Glutamatergic neuron (in vitro differentiated cells): ENCODE measurements around the gene ITGB6. TPM values are rescaled to one million over a fixed set of nuclear protein-coding genes. Genes with fewer than 3 reads are reported as not detected.

Experiments used
- DNase-seq: peaks from one replicate; pipeline ENCODE4 v3.0.0; 2022
- H3K27ac Mint-ChIP-seq: one replicate; pipeline ENCODE4 v1.8.0; 2020; ENCODE audit warnings: mild to moderate bottlenecking, mixed read lengths, inconsistent platforms; ENCODE audit not compliant: unreplicated experiment
- H3K27me3 Mint-ChIP-seq: one replicate; pipeline ENCODE4 v1.8.0; 2020; ENCODE audit warnings: mild to moderate bottlenecking, moderate library complexity, mixed read lengths, inconsistent platforms; ENCODE audit not compliant: unreplicated experiment
- H3K36me3 Mint-ChIP-seq: one replicate; pipeline ENCODE4 v1.8.0; 2020; ENCODE audit warnings: mild to moderate bottlenecking, mixed read lengths, inconsistent platforms; ENCODE audit not compliant: unreplicated experiment
- H3K4me1 Mint-ChIP-seq: one replicate; pipeline ENCODE4 v1.8.0; 2020; ENCODE audit warnings: mild to moderate bottlenecking, low read depth, mixed read lengths, inconsistent platforms; ENCODE audit not compliant: unreplicated experiment
- H3K4me3 Mint-ChIP-seq: one replicate; pipeline ENCODE4 v1.8.0; 2020; ENCODE audit warnings: mild to moderate bottlenecking, mixed read lengths, inconsistent platforms; ENCODE audit not compliant: unreplicated experiment
- H3K9me3 Mint-ChIP-seq: one replicate; pipeline ENCODE4 v1.8.0; 2020; ENCODE audit warnings: mild to moderate bottlenecking, moderate library complexity, mixed read lengths, inconsistent platforms; ENCODE audit not compliant: unreplicated experiment
- CTCF ChIP-seq: fragments of 200-600 bp; sonication (generic); IDR thresholded peaks from one replicate; pipeline ENCODE4 v1.5.0; 2021; ENCODE audit not compliant: partially characterized antibody, unreplicated experiment
- total RNA-seq: library from RNA; stranded (reverse); fragmentation: NEBNext Ultra II Directional; extraction: Animal tissue kit (Norgen Biotek cat#: 25700); gene quantifications from one replicate; pipeline ENCODE4 v1.2.1, GENCODE V29; 2021; ENCODE audit not compliant: unreplicated experiment

The ITGB6 gene
- total RNA-seq, 1 donor from 2014 or later, result not detected

DNA sequence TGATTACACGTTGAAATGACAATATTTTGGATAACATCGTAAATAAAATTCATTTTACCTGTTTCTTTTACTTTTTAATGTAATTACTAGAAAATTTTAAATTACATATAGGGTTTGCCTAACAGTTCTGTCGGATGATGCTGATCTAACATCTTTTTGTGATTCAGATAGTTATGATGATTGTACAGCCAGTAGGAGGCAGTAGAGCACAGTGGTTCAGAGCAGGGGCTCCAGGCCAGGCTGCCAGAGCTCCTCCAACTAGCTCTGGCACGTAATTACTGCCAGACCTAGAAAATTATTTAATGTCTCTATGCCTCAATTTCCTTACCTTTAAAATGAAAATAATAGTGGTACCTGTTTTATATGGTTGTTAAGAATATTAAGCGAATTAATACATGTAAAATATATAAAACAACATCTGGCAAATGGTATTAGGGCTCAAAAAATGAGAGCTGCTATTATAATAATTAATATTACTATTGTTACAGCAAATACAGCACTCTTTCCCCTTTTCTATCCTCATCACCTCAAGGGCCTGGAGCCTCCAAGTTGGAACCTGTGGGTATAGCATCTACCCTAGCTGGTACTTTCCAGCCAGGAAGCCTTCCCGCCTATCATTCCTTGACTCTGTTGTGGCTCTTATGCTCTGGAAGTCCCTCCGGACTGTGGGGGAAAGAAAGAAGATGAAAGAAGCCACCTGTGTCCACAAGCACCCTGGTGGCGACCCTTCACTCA is 90.0 kb downstream of the ITGB6 start:
- Mint-ChIP-seq H3K27ac (no peak overlapping the region), H3K4me1 (peaks cover 2% of the 10 kb centered on the region), H3K27me3 (no peaks in the 10 kb centered on the region), H3K36me3 (peaks cover 5% of the 10 kb centered on the region), H3K9me3 (no peaks in the 10 kb centered on the region), H3K4me3 (no peak overlapping the region)
- DNase-seq, result peak; percentile 70
- TF ChIP-seq CTCF, result peak; percentile 79

GRCh38 chr2:160109243-160109642 is 90.8 kb downstream of the ITGB6 start:
- Mint-ChIP-seq H3K27ac (no peak overlapping the region), H3K4me1 (peaks cover 2% of the 10 kb centered on the region), H3K36me3 (peaks cover 3% of the 10 kb centered on the region), H3K27me3 (no peaks in the 10 kb centered on the region), H3K4me3 (no peak overlapping the region), H3K9me3 (no peaks in the 10 kb centered on the region)
- TF ChIP-seq CTCF, result no peak
- no peak for DNase-seq

DNA sequence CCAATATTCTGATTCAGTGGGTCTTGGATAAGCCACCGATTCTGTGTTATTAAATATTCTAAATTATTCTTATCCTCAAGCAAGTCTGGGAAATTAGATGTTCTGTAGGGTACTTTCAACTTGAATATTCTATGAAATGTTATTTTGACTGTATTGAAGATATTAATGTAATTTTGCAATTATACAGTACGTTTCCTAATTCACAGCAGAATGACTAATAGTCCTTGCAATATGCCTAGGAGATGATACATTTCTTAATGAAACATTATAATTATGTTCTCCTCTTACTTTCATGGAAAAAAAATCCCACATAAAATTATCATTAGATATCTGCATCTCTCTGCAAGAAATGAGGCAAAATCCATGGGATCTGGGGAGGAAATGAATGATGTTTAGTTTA is 91.4 kb downstream of the ITGB6 start:
- Mint-ChIP-seq H3K4me3 (no peak overlapping the region), H3K27ac (no peak overlapping the region), H3K4me1 (peaks cover 2% of the 10 kb centered on the region), H3K27me3 (no peaks in the 10 kb centered on the region), H3K9me3 (no peaks in the 10 kb centered on the region), H3K36me3 (no peaks in the 10 kb centered on the region)
- TF ChIP-seq CTCF, result no peak
- DNase-seq, result no peak

DNA sequence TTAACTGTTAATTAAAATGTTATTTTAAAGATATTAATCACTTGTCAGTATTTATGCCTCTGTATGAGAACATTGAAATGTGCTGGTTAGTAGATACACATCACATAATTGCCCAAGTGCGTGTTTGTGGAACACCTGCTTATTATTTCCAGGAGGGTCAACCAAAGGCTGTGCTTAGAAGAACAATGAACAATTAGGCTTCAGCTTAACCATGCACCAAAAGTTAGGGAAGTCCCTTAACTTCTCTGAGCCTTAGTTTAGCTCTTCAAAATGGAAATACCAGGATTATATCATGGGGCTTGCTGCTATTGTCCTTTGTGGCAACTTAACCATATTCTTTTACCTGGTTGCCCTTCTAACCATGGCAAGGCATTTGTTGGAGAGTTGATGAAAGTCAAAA is 94.7 kb downstream of the ITGB6 start:
- TF ChIP-seq CTCF, result no peak
- no peak for DNase-seq
- no peaks in the 10 kb centered on the region for H3K36me3 Mint-ChIP-seq
- no peak overlapping the region for H3K27ac Mint-ChIP-seq
- H3K27me3 Mint-ChIP-seq, result no peaks in the 10 kb centered on the region
- no peaks in the 10 kb centered on the region for H3K9me3 Mint-ChIP-seq
- no peaks in the 10 kb centered on the region for H3K4me1 Mint-ChIP-seq
- H3K4me3 Mint-ChIP-seq, result no peak overlapping the region

DNA sequence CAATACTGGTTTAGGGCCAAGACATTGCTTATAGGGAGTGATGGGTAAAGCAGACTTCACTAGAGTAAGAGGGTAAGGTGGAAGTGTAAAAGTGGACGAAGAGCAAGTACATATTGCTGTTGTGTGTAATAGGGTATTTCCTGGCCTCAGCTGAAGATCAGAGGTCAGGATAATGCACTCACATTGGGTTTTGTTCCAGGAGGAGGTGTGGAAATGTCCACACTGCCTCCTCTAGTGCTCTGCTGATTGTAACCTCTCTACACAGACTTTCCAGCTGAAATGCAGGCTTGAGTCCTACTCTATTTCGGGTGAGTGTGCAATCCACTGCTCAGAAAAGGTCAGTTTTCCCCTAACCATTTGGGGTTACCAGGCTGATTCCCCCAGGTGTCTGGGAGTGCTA is 96.0 kb downstream of the ITGB6 start:
- Mint-ChIP-seq H3K4me1 (no peaks in the 10 kb centered on the region), H3K36me3 (no peaks in the 10 kb centered on the region), H3K4me3 (no peak overlapping the region), H3K27me3 (no peaks in the 10 kb centered on the region), H3K9me3 (no peaks in the 10 kb centered on the region), H3K27ac (no peak overlapping the region)
- no peak for DNase-seq
- no peak for TF ChIP-seq CTCF
